ENCODE data around the gene EP400.

EP400 gene, protein sequence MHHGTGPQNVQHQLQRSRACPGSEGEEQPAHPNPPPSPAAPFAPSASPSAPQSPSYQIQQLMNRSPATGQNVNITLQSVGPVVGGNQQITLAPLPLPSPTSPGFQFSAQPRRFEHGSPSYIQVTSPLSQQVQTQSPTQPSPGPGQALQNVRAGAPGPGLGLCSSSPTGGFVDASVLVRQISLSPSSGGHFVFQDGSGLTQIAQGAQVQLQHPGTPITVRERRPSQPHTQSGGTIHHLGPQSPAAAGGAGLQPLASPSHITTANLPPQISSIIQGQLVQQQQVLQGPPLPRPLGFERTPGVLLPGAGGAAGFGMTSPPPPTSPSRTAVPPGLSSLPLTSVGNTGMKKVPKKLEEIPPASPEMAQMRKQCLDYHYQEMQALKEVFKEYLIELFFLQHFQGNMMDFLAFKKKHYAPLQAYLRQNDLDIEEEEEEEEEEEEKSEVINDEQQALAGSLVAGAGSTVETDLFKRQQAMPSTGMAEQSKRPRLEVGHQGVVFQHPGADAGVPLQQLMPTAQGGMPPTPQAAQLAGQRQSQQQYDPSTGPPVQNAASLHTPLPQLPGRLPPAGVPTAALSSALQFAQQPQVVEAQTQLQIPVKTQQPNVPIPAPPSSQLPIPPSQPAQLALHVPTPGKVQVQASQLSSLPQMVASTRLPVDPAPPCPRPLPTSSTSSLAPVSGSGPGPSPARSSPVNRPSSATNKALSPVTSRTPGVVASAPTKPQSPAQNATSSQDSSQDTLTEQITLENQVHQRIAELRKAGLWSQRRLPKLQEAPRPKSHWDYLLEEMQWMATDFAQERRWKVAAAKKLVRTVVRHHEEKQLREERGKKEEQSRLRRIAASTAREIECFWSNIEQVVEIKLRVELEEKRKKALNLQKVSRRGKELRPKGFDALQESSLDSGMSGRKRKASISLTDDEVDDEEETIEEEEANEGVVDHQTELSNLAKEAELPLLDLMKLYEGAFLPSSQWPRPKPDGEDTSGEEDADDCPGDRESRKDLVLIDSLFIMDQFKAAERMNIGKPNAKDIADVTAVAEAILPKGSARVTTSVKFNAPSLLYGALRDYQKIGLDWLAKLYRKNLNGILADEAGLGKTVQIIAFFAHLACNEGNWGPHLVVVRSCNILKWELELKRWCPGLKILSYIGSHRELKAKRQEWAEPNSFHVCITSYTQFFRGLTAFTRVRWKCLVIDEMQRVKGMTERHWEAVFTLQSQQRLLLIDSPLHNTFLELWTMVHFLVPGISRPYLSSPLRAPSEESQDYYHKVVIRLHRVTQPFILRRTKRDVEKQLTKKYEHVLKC (N-terminal part only)

DNA sequence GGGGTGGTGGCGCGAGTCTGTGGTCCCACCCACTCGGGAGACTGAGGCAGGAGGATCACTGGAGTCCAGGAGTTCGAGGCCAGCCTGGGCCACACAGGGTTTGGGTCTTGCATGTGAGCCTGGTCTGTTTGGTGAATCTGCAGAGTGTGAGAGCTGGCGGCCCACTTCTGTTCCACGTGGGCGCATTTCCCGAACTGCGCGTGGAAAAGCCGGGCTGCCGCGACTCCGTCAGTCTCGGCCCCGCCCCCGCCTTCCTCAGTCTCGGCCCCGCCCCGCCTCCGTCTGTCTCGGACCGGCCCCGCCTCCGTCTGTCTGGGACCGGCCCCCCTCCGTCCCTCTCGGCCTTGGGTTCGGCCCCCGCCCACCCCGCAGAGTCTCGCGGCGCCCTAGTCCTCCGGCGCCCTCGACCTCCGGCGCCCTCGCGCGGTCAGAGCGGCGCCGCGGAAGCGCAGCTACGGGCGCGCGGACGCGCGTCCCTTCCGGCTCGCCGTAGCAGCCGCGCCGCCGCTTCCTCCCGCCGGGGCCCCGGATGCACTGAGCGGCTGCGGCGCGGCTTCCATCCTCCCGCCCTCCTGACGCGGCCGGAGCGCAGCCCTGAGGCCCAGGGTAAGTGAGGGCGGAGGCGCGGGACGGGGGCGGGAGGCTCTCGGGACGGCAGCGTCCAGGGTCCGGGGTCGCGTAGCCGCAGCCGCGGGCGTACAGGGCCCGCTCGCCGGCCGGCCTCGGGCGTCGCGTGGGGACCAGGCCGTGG lies at the start of gene EP400:
Gene EP400, plus strand, starts transcription at position 512 of the 751 bp plus-strand sequence. CDS start 10,678 bp downstream, outside the sequence.
- Histone ChIP-seq H3K27ac (ENCODE audit: low read depth, low read length) (peak within 1 kb of the TSS; percentile 65), H3K4me3 (ENCODE audit: low read depth in 1 of 5, low read length in 5 of 5) (peak within 1 kb of the TSS; percentile 40 to 85 (median 76))

DNA sequence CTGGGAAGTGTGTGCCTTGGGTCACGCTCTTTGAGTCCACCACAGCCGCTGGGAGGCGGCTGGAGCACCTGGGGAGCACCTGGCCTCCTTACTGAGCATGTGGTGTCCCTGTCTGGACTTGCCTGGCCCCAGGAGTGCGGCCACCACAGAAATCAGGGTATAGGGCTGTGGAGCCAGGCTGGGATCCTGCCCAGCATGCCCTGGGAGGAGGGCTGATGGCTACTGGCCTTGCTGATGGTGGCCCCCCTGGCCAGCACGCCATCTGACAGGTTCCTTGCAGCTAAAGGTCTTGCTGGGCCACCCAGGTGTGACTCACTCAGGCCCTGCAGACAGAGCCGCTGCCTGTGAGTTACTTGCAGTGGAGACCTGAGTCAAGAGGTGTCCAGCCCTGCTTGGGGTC lies 49.3 kb upstream of the EP400 start:
- no peaks in the 10 kb centered on the region for H3K27me3 ChIP-seq (ENCODE audit: control insufficient read depth in 5 of 5, insufficient read depth in 4 of 5, low read length in 5 of 5)
- H3K27ac ChIP-seq (ENCODE audit: low read depth, low read length) = no peak overlapping the region
- H3K9me3 ChIP-seq (ENCODE audit: control insufficient read depth in 5 of 5, low read length in 5 of 5) = no peaks in the 10 kb centered on the region
- H3K36me3 ChIP-seq (ENCODE audit: control insufficient read depth in 5 of 5, insufficient read depth in 5 of 5, low read length in 5 of 5) = peaks cover 0 to 20% (median 2%) of the 10 kb centered on the region in 5 donors
- peak overlapping the region in 1 of 5 donors; percentile 7 for H3K9ac ChIP-seq (ENCODE audit: low read length in 5 of 5)
- no peak overlapping the region for H3K4me3 ChIP-seq (ENCODE audit: low read depth in 1 of 5, low read length in 5 of 5)
- peaks cover 3 to 52% (median 42%) of the 10 kb centered on the region in 5 donors for H3K4me1 ChIP-seq (ENCODE audit: control insufficient read depth in 5 of 5, insufficient read depth in 5 of 5, low read length in 5 of 5)

More for the DNA sequence above, at the start of gene EP400:
- H3K9ac ChIP-seq (ENCODE audit: low read length in 5 of 5) = peak within 1 kb of the TSS in 4 of 5 donors; percentile 66 to 94 (median 86)
- peaks cover 0 to 27% (median 20%) of the 10 kb centered on the region in 5 donors for H3K4me1 ChIP-seq (ENCODE audit: control insufficient read depth in 5 of 5, insufficient read depth in 5 of 5, low read length in 5 of 5)
- H3K9me3 ChIP-seq (ENCODE audit: control insufficient read depth in 5 of 5, low read length in 5 of 5) = no peaks in the 10 kb centered on the region
- peaks cover 0 to 4% (median 3%) of the 10 kb centered on the region in 5 donors for H3K36me3 ChIP-seq (ENCODE audit: control insufficient read depth in 5 of 5, insufficient read depth in 5 of 5, low read length in 5 of 5)
- no peaks in the 10 kb centered on the region for H3K27me3 ChIP-seq (ENCODE audit: control insufficient read depth in 5 of 5, insufficient read depth in 4 of 5, low read length in 5 of 5)

DNA sequence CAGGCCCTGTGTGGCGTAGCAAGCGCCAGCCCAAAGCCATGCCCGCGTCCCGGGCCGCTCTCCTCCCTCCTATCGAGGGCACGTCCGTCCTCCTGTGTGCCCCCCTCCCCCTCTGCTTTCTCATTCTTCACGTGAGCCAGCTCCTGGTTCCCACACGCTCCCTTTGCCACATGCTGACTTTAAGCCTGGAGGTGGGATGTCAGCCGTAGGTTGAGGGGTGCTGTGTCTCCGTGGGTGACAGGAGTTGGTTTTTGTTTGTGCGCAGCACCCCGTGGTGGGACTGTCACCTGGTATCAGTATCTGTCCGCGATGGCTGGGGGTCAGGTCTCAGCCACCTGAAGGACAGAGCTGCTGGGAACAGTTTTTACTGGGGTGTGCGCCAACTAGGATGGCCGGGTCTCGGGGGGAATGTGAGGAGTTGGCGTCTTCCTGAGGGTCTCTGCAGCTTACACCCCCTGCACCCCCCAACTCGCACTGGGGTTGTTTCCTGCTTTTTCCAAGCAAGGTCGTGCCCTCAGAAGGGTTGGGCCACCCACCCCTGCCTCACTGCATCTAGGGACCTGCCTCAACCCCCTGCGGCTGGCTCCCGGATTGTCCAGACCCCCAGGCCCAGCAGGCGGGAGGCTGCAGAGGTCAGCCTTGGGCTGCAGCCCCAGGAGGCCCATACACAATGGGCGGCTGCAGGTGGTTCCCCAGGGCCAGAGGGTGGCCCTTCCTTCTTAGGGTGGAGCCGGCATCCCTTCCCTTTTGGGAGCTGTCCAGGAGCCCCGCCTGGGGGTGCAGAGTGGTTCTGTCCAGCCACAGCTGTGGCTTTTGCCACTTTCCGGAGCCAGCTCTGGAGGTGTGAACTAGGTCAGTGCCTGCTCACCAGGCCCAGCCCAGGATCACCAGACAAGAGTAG lies 48.1 kb upstream of the EP400 start:
- H3K9me3 ChIP-seq (ENCODE audit: control insufficient read depth in 5 of 5, low read length in 5 of 5) = no peaks in the 10 kb centered on the region
- peaks cover 3 to 41% (median 29%) of the 10 kb centered on the region in 5 donors for H3K4me1 ChIP-seq (ENCODE audit: control insufficient read depth in 5 of 5, insufficient read depth in 5 of 5, low read length in 5 of 5)
- no peaks in the 10 kb centered on the region for H3K27me3 ChIP-seq (ENCODE audit: control insufficient read depth in 5 of 5, insufficient read depth in 4 of 5, low read length in 5 of 5)
- peak overlapping the region in 1 of 5 donors; percentile 30 for H3K9ac ChIP-seq (ENCODE audit: low read length in 5 of 5)
- peak overlapping the region in 2 of 5 donors; percentile 28 to 36 for H3K4me3 ChIP-seq (ENCODE audit: low read depth in 1 of 5, low read length in 5 of 5)
- peaks cover 0 to 23% (median 6%) of the 10 kb centered on the region in 5 donors for H3K36me3 ChIP-seq (ENCODE audit: control insufficient read depth in 5 of 5, insufficient read depth in 5 of 5, low read length in 5 of 5)
- no peak overlapping the region for H3K27ac ChIP-seq (ENCODE audit: low read depth, low read length)

DNA sequence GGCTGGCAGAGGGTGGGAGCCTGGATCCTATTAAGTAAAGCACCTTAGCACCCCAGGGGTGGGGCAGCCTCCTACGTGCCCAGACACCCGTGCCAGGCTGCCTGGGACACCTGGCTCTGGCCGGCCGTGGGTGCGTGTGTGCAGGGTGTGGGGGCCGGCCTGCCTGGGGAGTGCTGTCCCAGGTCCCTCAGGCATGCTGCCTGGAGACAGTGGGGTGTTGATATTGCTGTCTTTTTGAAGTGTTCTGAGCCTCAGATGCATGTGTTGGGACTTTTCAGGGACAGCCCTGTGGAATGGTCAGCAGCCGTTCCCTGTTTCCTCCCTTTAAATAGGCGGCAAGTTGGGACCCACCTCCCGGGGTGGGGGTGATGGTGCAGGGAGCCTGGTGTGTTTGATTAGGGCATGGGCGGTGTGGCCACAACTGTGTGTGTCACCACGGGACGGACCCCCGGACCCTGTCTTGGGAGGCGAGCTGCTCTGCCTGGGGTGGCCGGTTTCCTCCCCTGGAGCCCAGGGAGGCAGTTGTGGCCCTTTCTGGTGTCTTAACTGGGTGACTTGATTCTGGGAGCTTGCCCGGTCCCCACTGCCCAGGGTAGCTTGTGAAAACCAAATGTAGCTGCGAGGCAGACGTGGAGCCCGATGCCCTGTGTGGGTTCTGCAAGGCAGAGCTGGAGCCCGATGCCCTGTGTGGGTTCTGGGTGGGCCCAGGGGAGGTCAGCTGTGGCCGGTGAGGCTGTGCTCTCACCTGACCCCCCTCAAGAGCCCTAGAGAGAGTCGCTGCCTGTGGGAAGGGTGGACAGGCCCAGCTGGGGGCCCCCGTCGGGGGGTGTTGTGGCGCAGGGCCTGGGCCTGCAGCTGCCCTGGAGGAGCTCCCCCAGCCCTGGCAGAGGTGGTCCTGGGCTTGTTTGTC lies 47.2 kb upstream of the EP400 start:
- peaks cover 3 to 33% (median 22%) of the 10 kb centered on the region in 5 donors for H3K4me1 ChIP-seq (ENCODE audit: control insufficient read depth in 5 of 5, insufficient read depth in 5 of 5, low read length in 5 of 5)
- H3K27ac ChIP-seq (ENCODE audit: low read depth, low read length) = no peak overlapping the region
- peak overlapping the region in 1 of 5 donors; percentile 30 for H3K9ac ChIP-seq (ENCODE audit: low read length in 5 of 5)
- peaks cover 0 to 25% (median 12%) of the 10 kb centered on the region in 5 donors for H3K36me3 ChIP-seq (ENCODE audit: control insufficient read depth in 5 of 5, insufficient read depth in 5 of 5, low read length in 5 of 5)
- no peaks in the 10 kb centered on the region for H3K27me3 ChIP-seq (ENCODE audit: control insufficient read depth in 5 of 5, insufficient read depth in 4 of 5, low read length in 5 of 5)
- no peak overlapping the region for H3K4me3 ChIP-seq (ENCODE audit: low read depth in 1 of 5, low read length in 5 of 5)
- no peaks in the 10 kb centered on the region for H3K9me3 ChIP-seq (ENCODE audit: control insufficient read depth in 5 of 5, low read length in 5 of 5)

DNA sequence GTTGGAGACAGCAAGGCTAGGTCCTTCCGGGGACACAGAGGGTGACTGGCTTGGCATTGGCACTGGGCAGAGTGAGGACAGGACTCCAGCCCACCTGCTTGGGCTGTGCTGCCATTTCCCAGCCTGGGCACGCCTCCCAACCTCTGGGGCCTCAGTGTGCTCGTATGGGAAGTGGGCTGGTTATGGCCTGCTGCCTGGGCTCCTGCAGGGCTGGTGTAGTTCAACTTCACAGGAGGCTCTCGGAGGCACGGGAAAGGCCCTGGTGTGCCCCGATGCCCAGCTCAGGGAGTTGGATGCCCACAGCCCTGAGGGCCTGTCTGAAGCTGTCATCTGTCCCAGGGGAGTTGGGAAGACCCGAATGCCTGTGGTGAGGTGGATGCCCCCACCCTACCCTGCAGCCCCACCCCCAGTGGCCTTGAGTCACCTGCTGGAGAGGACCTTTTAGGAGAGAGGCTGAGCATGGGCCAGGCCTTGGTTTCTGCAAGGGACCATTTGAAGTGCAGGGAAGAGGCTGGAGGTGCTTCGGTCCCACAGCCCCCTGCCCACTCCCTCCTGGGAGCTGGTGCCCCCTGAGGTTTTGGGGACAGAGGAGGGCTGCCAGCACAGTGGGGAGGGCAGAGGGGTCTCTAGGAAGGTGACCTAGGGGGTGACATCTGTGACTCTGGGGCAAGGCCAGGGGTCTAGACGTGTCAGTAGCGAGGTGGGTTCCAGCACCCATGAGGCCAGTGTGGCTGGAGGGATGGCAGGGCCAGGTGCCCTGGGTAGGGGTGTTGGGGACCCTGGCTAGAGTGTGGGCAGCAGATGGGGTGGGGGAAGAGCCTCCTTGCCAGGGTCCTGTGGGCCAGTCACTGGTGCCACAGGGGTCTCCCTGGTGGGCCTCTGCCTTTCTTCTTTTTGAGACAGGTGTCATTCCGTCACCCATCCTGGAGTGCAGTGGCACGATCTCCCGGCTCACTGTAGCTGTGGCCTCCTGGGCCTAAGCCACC lies 46.2 kb upstream of the EP400 start:
- H3K9me3 ChIP-seq (ENCODE audit: control insufficient read depth in 5 of 5, low read length in 5 of 5) = no peaks in the 10 kb centered on the region
- H3K36me3 ChIP-seq (ENCODE audit: control insufficient read depth in 5 of 5, insufficient read depth in 5 of 5, low read length in 5 of 5) = peaks cover 0 to 26% (median 13%) of the 10 kb centered on the region in 5 donors

DNA sequence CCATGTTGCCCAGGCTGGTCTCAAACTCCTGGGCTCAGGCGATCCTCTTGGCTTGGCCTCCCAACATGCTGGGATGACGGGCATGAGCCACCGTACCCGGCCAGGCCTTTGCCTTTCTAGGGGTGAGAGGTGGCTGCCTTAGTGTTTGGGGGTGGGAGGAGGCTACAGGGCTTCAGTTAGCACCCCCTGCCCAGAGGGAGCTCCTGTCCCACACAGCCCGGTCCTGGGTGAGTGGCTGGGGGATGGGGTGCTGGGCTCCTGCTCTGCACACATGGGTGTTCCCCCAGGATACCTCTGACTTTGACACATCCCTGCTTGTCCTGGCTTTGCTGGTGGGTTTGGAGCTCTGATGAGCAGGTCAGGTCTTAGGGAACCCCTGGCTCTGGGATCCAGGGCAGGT lies 45.4 kb upstream of the EP400 start:
- Histone ChIP-seq H3K9ac (ENCODE audit: low read length in 5 of 5) (no peak overlapping the region), H3K9me3 (ENCODE audit: control insufficient read depth in 5 of 5, low read length in 5 of 5) (no peaks in the 10 kb centered on the region), H3K4me1 (ENCODE audit: control insufficient read depth in 5 of 5, insufficient read depth in 5 of 5, low read length in 5 of 5) (peaks cover 3 to 33% (median 19%) of the 10 kb centered on the region in 5 donors), H3K27ac (ENCODE audit: low read depth, low read length) (no peak overlapping the region), H3K36me3 (ENCODE audit: control insufficient read depth in 5 of 5, insufficient read depth in 5 of 5, low read length in 5 of 5) (peaks cover 0 to 33% (median 21%) of the 10 kb centered on the region in 5 donors), H3K27me3 (ENCODE audit: control insufficient read depth in 5 of 5, insufficient read depth in 4 of 5, low read length in 5 of 5) (no peaks in the 10 kb centered on the region), H3K4me3 (ENCODE audit: low read depth in 1 of 5, low read length in 5 of 5) (no peak overlapping the region)

More for the DNA sequence above, 46.2 kb upstream of the EP400 start:
- Histone ChIP-seq H3K27ac (ENCODE audit: low read depth, low read length) (no peak overlapping the region), H3K4me1 (ENCODE audit: control insufficient read depth in 5 of 5, insufficient read depth in 5 of 5, low read length in 5 of 5) (peaks cover 3 to 33% (median 19%) of the 10 kb centered on the region in 5 donors), H3K27me3 (ENCODE audit: control insufficient read depth in 5 of 5, insufficient read depth in 4 of 5, low read length in 5 of 5) (no peaks in the 10 kb centered on the region), H3K4me3 (ENCODE audit: low read depth in 1 of 5, low read length in 5 of 5) (no peak overlapping the region), H3K9ac (ENCODE audit: low read length in 5 of 5) (no peak overlapping the region)

DNA sequence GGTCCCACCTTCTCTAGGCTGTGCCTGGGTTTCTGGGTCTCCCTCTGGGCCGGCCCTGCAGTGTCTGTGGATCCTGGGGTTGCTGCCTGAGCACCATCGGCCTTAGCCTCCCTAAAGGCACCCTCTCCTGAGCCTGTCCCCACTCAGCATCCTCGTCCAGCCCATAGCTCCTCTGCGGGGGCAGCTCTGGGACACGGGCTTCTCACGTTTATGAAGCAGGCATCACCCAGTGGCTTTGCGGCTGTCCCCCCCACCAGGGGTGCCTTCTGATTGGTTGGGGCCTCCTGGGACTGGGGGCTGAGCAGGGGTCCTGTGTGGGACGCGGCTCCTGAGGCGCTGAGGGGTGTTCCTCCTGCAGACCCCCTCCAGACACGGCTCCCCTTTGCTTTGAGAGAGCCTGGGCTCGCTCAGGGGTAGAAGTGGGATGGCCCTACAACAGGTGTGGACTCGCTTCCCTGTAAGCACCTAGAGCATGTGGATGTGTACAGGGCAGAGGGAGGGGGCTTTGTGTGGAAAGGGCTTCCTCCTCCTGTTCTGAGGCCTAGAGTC lies 44.6 kb upstream of the EP400 start:
- peak overlapping the region in 1 of 5 donors; percentile 52 for H3K9ac ChIP-seq (ENCODE audit: low read length in 5 of 5)
- H3K4me3 ChIP-seq (ENCODE audit: low read depth in 1 of 5, low read length in 5 of 5) = no peak overlapping the region
- peaks cover 0 to 42% (median 29%) of the 10 kb centered on the region in 5 donors for H3K36me3 ChIP-seq (ENCODE audit: control insufficient read depth in 5 of 5, insufficient read depth in 5 of 5, low read length in 5 of 5)
- no peaks in the 10 kb centered on the region for H3K9me3 ChIP-seq (ENCODE audit: control insufficient read depth in 5 of 5, low read length in 5 of 5)
- peaks cover 3 to 33% (median 19%) of the 10 kb centered on the region in 5 donors for H3K4me1 ChIP-seq (ENCODE audit: control insufficient read depth in 5 of 5, insufficient read depth in 5 of 5, low read length in 5 of 5)
- no peaks in the 10 kb centered on the region for H3K27me3 ChIP-seq (ENCODE audit: control insufficient read depth in 5 of 5, insufficient read depth in 4 of 5, low read length in 5 of 5)
- no peak overlapping the region for H3K27ac ChIP-seq (ENCODE audit: low read depth, low read length)
